ENCODE results near the gene FAM3D.
A peak's percentile ranks its signal among the peaks of the same experiment; 100 is the strongest.

FAM3D gene

DNA sequence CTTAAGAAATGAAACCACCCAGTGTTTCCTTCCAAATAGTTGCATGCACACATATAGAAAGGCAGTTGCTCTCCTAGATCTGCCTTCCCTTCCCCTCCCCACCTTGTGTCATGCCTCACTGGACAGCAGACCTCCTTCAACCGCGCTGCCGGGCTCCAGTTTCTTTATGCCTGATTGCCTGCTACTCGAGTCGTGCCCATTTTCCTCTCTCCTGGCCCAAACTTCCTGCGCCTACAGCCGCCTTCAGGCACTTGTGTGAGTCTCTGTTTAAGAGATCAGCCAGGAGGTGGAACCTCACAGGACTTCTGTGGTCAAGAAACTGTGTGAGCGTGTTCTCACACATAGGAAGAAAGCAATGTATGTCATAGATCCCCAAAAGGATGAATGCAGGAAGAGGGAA lies 80.6 kb downstream of the FAM3D start (continued):
- TF ChIP-seq, protein P1, sequence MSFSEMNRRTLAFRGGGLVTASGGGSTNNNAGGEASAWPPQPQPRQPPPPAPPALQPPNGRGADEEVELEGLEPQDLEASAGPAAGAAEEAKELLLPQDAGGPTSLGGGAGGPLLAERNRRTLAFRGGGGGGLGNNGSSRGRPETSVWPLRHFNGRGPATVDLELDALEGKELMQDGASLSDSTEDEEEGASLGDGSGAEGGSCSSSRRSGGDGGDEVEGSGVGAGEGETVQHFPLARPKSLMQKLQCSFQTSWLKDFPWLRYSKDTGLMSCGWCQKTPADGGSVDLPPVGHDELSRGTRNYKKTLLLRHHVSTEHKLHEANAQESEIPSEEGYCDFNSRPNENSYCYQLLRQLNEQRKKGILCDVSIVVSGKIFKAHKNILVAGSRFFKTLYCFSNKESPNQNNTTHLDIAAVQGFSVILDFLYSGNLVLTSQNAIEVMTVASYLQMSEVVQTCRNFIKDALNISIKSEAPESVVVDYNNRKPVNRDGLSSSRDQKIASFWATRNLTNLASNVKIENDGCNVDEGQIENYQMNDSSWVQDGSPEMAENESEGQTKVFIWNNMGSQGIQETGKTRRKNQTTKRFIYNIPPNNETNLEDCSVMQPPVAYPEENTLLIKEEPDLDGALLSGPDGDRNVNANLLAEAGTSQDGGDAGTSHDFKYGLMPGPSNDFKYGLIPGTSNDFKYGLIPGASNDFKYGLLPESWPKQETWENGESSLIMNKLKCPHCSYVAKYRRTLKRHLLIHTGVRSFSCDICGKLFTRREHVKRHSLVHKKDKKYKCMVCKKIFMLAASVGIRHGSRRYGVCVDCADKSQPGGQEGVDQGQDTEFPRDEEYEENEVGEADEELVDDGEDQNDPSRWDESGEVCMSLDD (tag by site-specific recombination; IDR thresholded peaks at IDR 0.05): no peak

DNA sequence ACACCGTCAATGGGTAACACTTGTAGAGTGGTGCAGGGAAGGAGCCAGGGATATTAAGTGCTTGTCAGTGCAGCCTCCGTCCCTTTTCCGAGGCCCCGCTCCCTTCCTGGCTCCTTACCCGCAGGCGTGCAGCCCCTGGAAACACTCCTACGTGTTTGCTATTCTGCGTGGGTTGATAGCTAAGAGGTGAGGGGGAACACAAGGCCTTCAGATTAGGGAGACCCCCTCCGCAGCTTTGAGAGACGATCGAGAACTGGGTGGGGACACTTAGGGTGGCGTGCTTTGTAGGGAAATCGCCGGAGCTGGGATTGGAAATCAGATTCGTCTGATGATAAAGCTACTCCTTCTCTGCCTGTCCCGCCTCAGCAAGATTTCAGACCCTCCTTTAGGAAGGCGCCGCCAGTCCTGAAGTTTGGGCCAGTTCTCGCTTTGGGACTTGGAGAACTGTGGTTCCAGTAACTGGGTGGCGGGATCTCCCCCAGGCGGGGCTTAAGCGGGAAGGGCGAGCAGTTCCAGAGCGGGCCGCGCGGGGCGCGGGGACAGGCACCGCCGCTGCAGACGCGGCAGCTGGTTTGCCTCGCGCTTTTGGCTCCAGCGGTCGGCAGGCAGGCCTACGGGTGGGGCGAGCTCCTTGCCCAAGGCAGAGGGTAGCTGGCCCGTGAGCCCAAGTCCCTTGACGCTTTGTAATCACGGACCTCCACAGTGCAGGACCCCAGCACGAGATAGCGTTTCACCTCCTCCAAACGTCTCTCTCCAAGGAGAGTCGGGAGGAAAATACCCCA lies 81.4 kb downstream of the FAM3D start:
- Histone ChIP-seq H3K4me3 (ENCODE audit: low read depth, low read length) (peak overlapping the region; percentile 37), H3K36me3 (ENCODE audit: control insufficient read depth in 2 of 2, insufficient read depth in 1 of 2, low read length in 2 of 2) (no peaks in the 10 kb centered on the region), H3K4me1 (ENCODE audit: control insufficient read depth, insufficient read depth, low read length) (0 out of 2 replicates have a peak, but pooled peaks cover 3% of the 10 kb centered on the region), H3K27ac (ENCODE audit: extremely low read depth, low read depth, low read length) (no peak overlapping the region), H3K9me3 (ENCODE audit: control insufficient read depth, insufficient read depth, low read depth, low read length) (no peaks in the 10 kb centered on the region)
- POLR2A ChIA-PET: no interaction called here
- CTCF ChIA-PET: interaction anchor here (0.7 to 1.9 kb wide), 8 partner anchors 9 to 297 kb away, joined by 3 to 8 read pairs (median 3); partner anchors contain the start of gene FAM107A
- TF ChIP-seq ZNF585B (tag by site-specific recombination; IDR thresholded peaks at IDR 0.05) (no peak), ZNF324 (tag by site-specific recombination; IDR thresholded peaks at IDR 0.05) (no peak), GLIS1 (tag by site-specific recombination; IDR thresholded peaks at IDR 0.05) (no peak), ZNF670 (tag by site-specific recombination; IDR thresholded peaks at IDR 0.05; ENCODE audit: low read depth) (no peak), SCRT2 (tag by site-specific recombination; IDR thresholded peaks at IDR 0.05) (peak; percentile 85), ZNF23 (tag by site-specific recombination; IDR thresholded peaks at IDR 0.05; ENCODE audit: borderline replicate concordance) (no peak), ZBTB20 (tag by site-specific recombination; IDR thresholded peaks at IDR 0.05) (no peak; the same call in 1 of the 2 replicates), ZSCAN23 (tag by site-specific recombination; IDR thresholded peaks at IDR 0.05) (no peak), ZXDB (tag by site-specific recombination; IDR thresholded peaks at IDR 0.05) (0 out of 2 replicates have a peak, but pooled peaks have one; percentile 37), ZNF777 (tag by site-specific recombination; IDR thresholded peaks at IDR 0.05; ENCODE audit: borderline replicate concordance) (no peak), ZFHX2 (tag by site-specific recombination; conservative IDR thresholded peaks at IDR 0.05) (peak; percentile 77), SP3 (tag by site-specific recombination; IDR thresholded peaks at IDR 0.05) (no peak), RBAK (tag by site-specific recombination; IDR thresholded peaks at IDR 0.05) (no peak), TRIM28 (IDR thresholded peaks at IDR 0.05; ENCODE audit: borderline replicate concordance, low read length) (peak; percentile 65; the same call in 1 of the 2 replicates), ZNF335 (tag by site-specific recombination; conservative IDR thresholded peaks at IDR 0.05) (peak; percentile 69), SP2 (tag by site-specific recombination; IDR thresholded peaks at IDR 0.05) (peak; percentile 61), ZNF707 (tag by site-specific recombination; IDR thresholded peaks at IDR 0.05) (no peak), GLIS2 (tag by site-specific recombination; IDR thresholded peaks at IDR 0.05) (no peak), ZBTB17 (tag by site-specific recombination; IDR thresholded peaks at IDR 0.05) (peak; percentile 44), ZNF394 (tag by site-specific recombination; IDR thresholded peaks at IDR 0.05; ENCODE audit: borderline replicate concordance) (peak; percentile 80), ZSCAN30 (tag by site-specific recombination; IDR thresholded peaks at IDR 0.05) (peak; percentile 70), ZNF341 (tag by site-specific recombination; IDR thresholded peaks at IDR 0.05; ENCODE audit: low read depth) (peak; percentile 66), ZBTB48 (tag by site-specific recombination; IDR thresholded peaks at IDR 0.05) (peak; percentile 60), ZNF423 (tag by site-specific recombination; IDR thresholded peaks at IDR 0.05) (no peak)
- TF ChIP-seq, protein P2, sequence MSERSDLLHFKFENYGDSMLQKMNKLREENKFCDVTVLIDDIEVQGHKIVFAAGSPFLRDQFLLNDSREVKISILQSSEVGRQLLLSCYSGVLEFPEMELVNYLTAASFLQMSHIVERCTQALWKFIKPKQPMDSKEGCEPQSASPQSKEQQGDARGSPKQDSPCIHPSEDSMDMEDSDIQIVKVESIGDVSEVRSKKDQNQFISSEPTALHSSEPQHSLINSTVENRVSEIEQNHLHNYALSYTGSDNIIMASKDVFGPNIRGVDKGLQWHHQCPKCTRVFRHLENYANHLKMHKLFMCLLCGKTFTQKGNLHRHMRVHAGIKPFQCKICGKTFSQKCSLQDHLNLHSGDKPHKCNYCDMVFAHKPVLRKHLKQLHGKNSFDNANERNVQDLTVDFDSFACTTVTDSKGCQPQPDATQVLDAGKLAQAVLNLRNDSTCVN (tag by site-specific recombination; optimal IDR thresholded peaks at IDR 0.05): peak; percentile 73
- TF ChIP-seq, protein P3, sequence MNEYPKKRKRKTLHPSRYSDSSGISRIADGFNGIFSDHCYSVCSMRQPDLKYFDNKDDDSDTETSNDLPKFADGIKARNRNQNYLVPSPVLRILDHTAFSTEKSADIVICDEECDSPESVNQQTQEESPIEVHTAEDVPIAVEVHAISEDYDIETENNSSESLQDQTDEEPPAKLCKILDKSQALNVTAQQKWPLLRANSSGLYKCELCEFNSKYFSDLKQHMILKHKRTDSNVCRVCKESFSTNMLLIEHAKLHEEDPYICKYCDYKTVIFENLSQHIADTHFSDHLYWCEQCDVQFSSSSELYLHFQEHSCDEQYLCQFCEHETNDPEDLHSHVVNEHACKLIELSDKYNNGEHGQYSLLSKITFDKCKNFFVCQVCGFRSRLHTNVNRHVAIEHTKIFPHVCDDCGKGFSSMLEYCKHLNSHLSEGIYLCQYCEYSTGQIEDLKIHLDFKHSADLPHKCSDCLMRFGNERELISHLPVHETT (tag by site-specific recombination; IDR thresholded peaks at IDR 0.05): no peak
- TF ChIP-seq, protein P4, sequence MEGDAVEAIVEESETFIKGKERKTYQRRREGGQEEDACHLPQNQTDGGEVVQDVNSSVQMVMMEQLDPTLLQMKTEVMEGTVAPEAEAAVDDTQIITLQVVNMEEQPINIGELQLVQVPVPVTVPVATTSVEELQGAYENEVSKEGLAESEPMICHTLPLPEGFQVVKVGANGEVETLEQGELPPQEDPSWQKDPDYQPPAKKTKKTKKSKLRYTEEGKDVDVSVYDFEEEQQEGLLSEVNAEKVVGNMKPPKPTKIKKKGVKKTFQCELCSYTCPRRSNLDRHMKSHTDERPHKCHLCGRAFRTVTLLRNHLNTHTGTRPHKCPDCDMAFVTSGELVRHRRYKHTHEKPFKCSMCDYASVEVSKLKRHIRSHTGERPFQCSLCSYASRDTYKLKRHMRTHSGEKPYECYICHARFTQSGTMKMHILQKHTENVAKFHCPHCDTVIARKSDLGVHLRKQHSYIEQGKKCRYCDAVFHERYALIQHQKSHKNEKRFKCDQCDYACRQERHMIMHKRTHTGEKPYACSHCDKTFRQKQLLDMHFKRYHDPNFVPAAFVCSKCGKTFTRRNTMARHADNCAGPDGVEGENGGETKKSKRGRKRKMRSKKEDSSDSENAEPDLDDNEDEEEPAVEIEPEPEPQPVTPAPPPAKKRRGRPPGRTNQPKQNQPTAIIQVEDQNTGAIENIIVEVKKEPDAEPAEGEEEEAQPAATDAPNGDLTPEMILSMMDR (tag by site-specific recombination; IDR thresholded peaks at IDR 0.05): peak; percentile 72
